HG03342 (cell line): Measurements from ENCODE around the gene CPED1.

Source experiments
- ATAC-seq: cut with Tn5 transposase; IDR thresholded peaks from one replicate; pipeline ENCODE4 v1.9.1; 2021; ENCODE audit warnings: mild to moderate bottlenecking, moderate library complexity; ENCODE audit not compliant: unreplicated experiment

Gene CPED1

DNA sequence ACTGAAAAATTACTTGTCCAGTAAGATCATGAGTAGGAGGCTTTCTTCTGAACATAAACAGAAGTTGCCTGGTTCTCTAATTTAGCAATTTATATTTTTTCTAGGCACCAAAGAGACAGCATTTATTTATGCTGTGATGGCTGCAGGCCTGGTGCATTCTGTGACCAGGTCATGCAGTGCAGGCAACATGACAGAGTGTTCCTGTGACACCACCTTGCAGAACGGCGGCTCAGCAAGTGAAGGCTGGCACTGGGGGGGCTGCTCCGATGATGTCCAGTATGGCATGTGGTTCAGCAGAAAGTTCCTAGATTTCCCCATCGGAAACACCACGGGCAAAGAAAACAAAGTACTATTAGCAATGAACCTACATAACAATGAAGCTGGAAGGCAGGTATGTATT, 343.1 kb downstream of the CPED1 start:
- no peak for ATAC-seq

- ATAC-seq = no peak
Measured at GRCh38 chr7:121334376-121334775, 345.9 kb downstream of the CPED1 start.

DNA sequence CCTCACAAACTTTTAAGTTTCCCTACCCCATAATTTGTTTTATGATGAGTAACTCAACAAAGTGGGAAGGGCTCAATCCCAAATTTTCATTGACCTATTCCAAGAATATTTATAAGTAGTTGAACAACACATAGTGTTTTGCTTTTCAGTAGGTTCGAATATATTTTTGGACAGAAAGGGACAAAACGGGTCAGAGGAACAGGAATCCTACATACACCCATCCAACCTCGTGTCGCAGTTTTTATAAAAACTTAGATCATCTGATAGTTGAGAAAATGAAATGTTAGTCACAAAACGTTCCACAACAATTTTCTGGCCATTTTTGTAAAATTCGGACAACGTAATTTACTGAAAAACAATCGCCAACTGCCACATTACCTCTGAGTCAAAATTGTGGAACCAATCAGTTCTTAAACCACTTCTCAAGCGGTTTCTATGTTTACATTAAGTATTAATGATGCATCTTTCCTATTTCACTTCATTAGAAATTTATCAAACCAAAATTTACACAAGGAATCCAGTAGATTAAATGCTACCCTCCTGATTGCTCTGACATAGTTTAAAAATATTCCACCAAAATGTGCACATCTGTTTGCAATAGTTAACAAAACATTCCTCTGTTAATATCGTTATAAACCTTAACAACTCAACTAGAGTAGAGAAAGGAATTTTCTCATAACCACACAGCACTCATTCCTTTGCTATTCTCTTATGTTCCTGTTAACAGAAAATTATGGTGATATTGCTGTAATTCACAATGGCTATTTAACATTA, 346.6 kb downstream of the CPED1 start:
- ATAC-seq = no peak

DNA sequence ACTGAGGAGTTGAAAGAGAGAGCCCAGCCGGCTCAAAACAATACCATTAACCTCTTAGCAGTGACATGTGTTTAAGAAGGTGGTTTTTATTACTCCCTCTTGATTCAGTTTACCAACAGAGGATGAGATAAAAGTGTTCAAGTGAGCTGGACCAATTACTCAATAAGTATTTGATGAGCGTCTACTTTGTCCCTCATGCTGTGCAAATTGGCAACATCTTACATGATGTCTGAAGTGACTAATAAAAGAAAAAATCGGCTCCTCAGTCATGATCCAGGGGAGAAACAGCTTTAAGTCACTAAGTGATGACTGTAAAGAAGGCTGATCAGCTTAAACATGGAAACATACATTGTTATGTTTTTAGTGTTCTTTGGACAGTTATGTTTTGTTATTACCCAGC, 348.1 kb downstream of the CPED1 start:
- ATAC-seq = no peak

DNA sequence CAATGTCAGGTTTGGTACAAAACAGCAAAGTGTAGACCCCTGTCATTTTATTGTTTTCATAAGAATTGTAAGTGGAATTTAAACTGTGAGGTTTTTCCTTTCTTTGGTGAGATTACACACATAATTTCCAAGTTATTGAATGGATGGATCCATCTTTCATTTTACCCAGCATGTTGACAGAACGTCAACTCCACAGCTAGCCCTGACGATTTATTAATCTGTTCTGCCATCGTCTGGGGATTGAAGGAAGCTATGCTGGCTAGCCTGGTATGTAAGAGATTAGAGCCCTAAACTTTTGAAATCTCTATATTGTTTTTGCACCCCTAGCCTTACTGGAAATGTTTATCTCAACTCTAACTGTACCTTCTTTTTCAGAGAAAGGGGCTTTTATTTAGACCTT, 348.9 kb downstream of the CPED1 start:
- no peak for ATAC-seq

DNA sequence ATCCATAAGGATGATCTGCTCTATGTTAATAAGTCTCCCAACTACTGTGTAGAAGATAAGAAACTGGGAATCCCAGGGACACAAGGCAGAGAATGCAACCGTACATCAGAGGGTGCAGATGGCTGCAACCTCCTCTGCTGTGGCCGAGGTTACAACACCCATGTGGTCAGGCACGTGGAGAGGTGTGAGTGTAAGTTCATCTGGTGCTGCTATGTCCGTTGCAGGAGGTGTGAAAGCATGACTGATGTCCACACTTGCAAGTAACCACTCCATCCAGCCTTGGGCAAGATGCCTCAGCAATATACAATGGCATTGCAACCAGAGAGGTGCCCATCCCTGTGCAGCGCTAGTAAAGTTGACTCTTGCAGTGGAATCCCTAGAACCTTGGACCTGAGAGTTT, 350.6 kb downstream of the CPED1 start:
- no peak for ATAC-seq

- no peak for ATAC-seq
Measured at GRCh38 chr7:121341933-121342332, 353.4 kb downstream of the CPED1 start.

- no peak for ATAC-seq
Measured at GRCh38 chr7:121342631-121343030, 354.1 kb downstream of the CPED1 start.

DNA sequence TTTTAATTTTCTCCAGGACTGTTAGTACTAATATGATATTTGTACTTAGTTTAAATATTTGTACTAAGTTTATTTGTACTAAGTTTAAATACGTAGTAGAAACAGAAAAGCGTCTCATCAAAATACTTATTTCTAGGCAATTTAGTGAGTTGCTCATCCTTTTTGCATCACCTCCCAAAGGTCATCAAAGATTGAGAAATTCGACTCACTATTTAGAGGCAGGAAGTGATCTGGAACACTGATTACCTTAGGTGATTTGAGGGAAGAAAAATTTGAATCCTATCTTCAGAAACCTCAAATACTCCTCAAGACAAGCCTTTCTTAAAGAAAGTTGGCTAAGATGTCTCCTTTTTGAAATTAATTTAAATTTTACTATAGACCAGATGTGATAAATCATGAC, 354.8 kb downstream of the CPED1 start:
- no peak for ATAC-seq

- no peak for ATAC-seq
Measured at GRCh38 chr7:121344093-121344492, 355.6 kb downstream of the CPED1 start.

DNA sequence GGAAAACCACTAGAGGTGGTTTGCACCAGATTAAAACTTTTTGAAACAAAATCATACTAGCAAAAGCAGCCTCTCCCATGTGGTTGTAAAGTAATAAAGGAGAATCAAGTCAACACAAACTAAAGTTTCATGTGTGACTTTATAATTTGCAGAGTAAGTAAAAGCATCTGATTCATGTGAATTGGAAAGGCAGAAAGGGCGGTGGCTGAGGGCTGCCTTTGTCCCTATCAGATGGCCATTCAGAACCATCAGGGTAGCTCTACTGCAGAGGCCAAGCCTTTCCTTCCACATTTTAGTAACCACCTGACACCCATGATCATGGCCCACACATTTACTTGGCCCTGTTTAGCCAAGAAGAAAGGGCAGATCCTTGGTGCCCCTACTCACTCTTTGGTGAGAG, 356.0 kb downstream of the CPED1 start:
- no peak for ATAC-seq
